Upper lobe of left lung (tissue), 6 donors: ENCODE measurements around the gene SDR9C7. TPM values are rescaled to one million over a fixed set of nuclear protein-coding genes. Genes with fewer than 3 reads are reported as not detected.
A peak's percentile ranks its signal among the peaks of the same experiment; 100 is the strongest.
"Not testable (repeated sequence)": the region's sequence is repeated elsewhere in the genome, so short reads cannot be mapped to it uniquely, and the experiment has no call there.

Experiments used
- ATAC-seq, 2 donors: fragments of 200-7000 bp; cut with Tn5 transposase; one replicate each; pipeline ENCODE4 v1.9.1; 2022; ENCODE audit warnings: mild to moderate bottlenecking in 2 of 2, moderate library complexity in 2 of 2; ENCODE audit not compliant: low FRiP score in 2 of 2
- DNase-seq, 2 donors: peaks; one replicate each; pipeline ENCODE4 v3.0.0-alpha.2; 2019 to 2020
- H3K27ac ChIP-seq, 4 donors: fragments of 200-600 bp; sonication (generic); one replicate each; pipeline ENCODE4 v1.5.1; 2016 to 2019
- H3K27me3 ChIP-seq, 4 donors: fragments of 200-600 bp; sonication (generic); one replicate each; pipeline ENCODE4 v1.5.1; 2017 to 2019
- H3K36me3 ChIP-seq, 4 donors: fragments of 200-600 bp; sonication (generic); one replicate each; pipeline ENCODE4 v1.5.1; 2016 to 2019
- H3K4me1 ChIP-seq, 4 donors: fragments of 200-600 bp; sonication (generic); one replicate each; pipeline ENCODE4 v1.5.1; 2018 to 2019
- H3K4me3 ChIP-seq, 4 donors: fragments of 200-600 bp; sonication (generic); one replicate each; pipeline ENCODE4 v1.5.1; 2017 to 2019; ENCODE audit warnings: mild to moderate bottlenecking in 2 of 4, moderate library complexity in 1 of 4
- H3K9me3 ChIP-seq, 4 donors: fragments of 200-600 bp; sonication (generic); one replicate each; pipeline ENCODE4 v1.5.1; 2018 to 2019
- EP300 ChIP-seq, 4 donors: sonication (generic); formaldehyde crosslinking; IDR thresholded peaks; one replicate each; pipeline ENCODE4 v1.5.1; 2017; ENCODE audit warnings: antibody characterized with exemption in 4 of 4, control low read depth in 2 of 4
- POLR2A ChIP-seq, 4 donors: fragments of 450-650 bp; IDR thresholded peaks; one replicate each; pipeline ENCODE4 v1.5.1; 2016 to 2017; ENCODE audit warnings: antibody characterized with exemption in 4 of 4, mild to moderate bottlenecking in 2 of 4
- POLR2AphosphoS5 ChIP-seq, 2 donors: sonication (generic); formaldehyde crosslinking; IDR thresholded peaks; one replicate each; pipeline ENCODE4 v1.5.1; 2017; ENCODE audit warnings: antibody characterized with exemption in 2 of 2
- WGBS, 2 donors: methylation state at CpG; one replicate each; pipeline ENCODE4 v1.1.5; 2017 to 2018; 5-methylcytosine and 5-hydroxymethylcytosine counted together
- total RNA-seq, 6 donors: library from RNA; depleted of rRNA in 4 of 6; stranded (reverse); fragments of >200 nt in 4 of 6; gene quantifications; one replicate each; pipeline versions ENCODE4 v1.1.0 to v1.2.1, GENCODE V29; 2016 to 2021
- TF ChIP-seq, protein P1 (sequence below), 6 experiments: fragments of 450-650 bp in 4 of 6; fragments of 200-600 bp in 2 of 6; sonication (generic) in 2 of 6; IDR thresholded peaks; one replicate each; pipeline ENCODE4 v1.5.1; 2016 to 2019; ENCODE audit warnings: antibody characterized with exemption in 6 of 6
- donor health status: DM: no; HTN: no; CAD: no; lungs with moderate emphysema.
- donor health status: DM: no; HTN: yes; CAD: no; lungs with severe emphysema.

SDR9C7 gene
- total RNA-seq, 6 donors from 2014 or later: not detected

GRCh38 chr12:56929780-56930179 lies 4.4 kb downstream of the SDR9C7 start:
- 90 to 95% methylated on average over 3 to 4 of the region's 4 CpGs for WGBS, 2 donors
- DNase-seq (no peak), ATAC-seq (no peak)
- Histone ChIP-seq H3K4me3 (no peak overlapping the region), H3K27ac (no peak overlapping the region), H3K9me3 (no peaks in the 10 kb centered on the region), H3K36me3 (no peaks in the 10 kb centered on the region), H3K27me3 (no peaks in the 10 kb centered on the region), H3K4me1 (peaks cover 15 to 23% (median 18%) of the 10 kb centered on the region in 4 donors)
- TF ChIP-seq POLR2A (IDR thresholded peaks at IDR 0.05) (no peak), POLR2AphosphoS5 (IDR thresholded peaks at IDR 0.05) (no peak), EP300 (IDR thresholded peaks at IDR 0.05) (no peak)
- TF ChIP-seq, protein P1, sequence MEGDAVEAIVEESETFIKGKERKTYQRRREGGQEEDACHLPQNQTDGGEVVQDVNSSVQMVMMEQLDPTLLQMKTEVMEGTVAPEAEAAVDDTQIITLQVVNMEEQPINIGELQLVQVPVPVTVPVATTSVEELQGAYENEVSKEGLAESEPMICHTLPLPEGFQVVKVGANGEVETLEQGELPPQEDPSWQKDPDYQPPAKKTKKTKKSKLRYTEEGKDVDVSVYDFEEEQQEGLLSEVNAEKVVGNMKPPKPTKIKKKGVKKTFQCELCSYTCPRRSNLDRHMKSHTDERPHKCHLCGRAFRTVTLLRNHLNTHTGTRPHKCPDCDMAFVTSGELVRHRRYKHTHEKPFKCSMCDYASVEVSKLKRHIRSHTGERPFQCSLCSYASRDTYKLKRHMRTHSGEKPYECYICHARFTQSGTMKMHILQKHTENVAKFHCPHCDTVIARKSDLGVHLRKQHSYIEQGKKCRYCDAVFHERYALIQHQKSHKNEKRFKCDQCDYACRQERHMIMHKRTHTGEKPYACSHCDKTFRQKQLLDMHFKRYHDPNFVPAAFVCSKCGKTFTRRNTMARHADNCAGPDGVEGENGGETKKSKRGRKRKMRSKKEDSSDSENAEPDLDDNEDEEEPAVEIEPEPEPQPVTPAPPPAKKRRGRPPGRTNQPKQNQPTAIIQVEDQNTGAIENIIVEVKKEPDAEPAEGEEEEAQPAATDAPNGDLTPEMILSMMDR (IDR thresholded peaks at IDR 0.05): no peak

DNA sequence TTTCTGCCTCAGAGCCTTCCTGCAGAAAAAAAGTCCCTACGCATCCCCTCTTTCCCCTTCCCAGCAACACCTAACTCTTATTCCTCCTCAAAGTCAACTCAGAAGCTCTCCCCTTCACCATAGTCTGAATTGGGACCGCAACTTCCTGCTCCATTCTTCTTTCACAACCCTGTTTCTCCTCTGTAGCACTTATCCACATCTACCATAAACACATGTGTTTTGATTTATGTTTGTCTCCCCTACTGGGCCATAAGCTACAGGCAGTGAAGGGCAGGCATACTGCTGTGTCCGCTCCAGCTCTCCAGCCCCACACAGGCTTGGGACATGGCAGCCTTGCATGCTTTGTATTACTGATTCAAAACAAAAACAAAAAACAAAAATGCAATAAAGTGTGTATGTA lies 5.9 kb downstream of the SDR9C7 start:
- Histone ChIP-seq H3K27me3 (no peaks in the 10 kb centered on the region), H3K36me3 (no peaks in the 10 kb centered on the region), H3K9me3 (no peaks in the 10 kb centered on the region), H3K4me1 (peaks cover 15 to 20% (median 17%) of the 10 kb centered on the region in 4 donors), H3K4me3 (no peak overlapping the region), H3K27ac (no peak overlapping the region)
- 56 to 67% methylated on average over 3 of the region's 3 CpGs for WGBS, 2 donors
- no peak for DNase-seq
- TF ChIP-seq POLR2A (IDR thresholded peaks at IDR 0.05) (no peak), POLR2AphosphoS5 (IDR thresholded peaks at IDR 0.05) (no peak), EP300 (IDR thresholded peaks at IDR 0.05) (no peak)
- TF ChIP-seq, protein P1 (IDR thresholded peaks at IDR 0.05): no peak
- ATAC-seq: no peak

DNA sequence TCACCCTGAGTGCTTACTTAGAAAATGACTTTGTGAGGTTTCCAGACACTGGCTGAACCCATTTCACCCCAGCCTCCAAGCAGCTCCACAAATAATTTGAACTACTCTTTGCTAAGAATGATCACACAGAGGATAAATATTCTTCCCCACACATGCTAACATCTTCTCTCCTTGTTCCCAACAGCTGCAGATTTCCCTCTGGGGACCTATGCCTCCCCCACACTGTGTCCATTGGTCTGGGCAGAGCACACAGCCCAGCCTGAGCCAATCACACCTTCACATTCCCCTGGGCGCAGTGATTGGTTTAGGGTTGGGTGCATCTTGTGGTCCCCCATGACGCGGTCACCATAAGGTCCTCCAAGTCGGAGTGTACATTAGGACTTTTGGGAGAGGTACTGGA lies 6.9 kb downstream of the SDR9C7 start:
- DNase-seq: no peak
- 82 to 92% methylated on average over 4 of the region's 4 CpGs for WGBS, 2 donors
- TF ChIP-seq EP300 (IDR thresholded peaks at IDR 0.05): no peak
- no peak for TF ChIP-seq POLR2A (IDR thresholded peaks at IDR 0.05)
- TF ChIP-seq, protein P1 (IDR thresholded peaks at IDR 0.05): no peak
- no peak for TF ChIP-seq POLR2AphosphoS5 (IDR thresholded peaks at IDR 0.05)
- Histone ChIP-seq H3K27me3 (no peaks in the 10 kb centered on the region), H3K27ac (no peak overlapping the region), H3K4me1 (peaks cover 6 to 10% (median 8%) of the 10 kb centered on the region in 4 donors), H3K36me3 (no peaks in the 10 kb centered on the region), H3K4me3 (no peak overlapping the region), H3K9me3 (no peaks in the 10 kb centered on the region)
- ATAC-seq: no peak

GRCh38 chr12:56922031-56922430 lies 12.2 kb downstream of the SDR9C7 start:
- Histone ChIP-seq H3K36me3 (no peaks in the 10 kb centered on the region), H3K9me3 (no peaks in the 10 kb centered on the region), H3K4me3 (no peak overlapping the region), H3K27ac (no peak overlapping the region), H3K27me3 (no peaks in the 10 kb centered on the region), H3K4me1 (no peaks in the 10 kb centered on the region)
- ATAC-seq (peak in 1 of 2 donors; percentile 23), DNase-seq (no peak)
- WGBS, 2 donors: 73 to 81% methylated on average over 1 of the region's 1 CpG
- no peak for TF ChIP-seq POLR2AphosphoS5 (IDR thresholded peaks at IDR 0.05)
- TF ChIP-seq, protein P1 (IDR thresholded peaks at IDR 0.05): no peak
- no peak for TF ChIP-seq EP300 (IDR thresholded peaks at IDR 0.05)
- no peak for TF ChIP-seq POLR2A (IDR thresholded peaks at IDR 0.05)

- no peak for DNase-seq
- H3K4me3 ChIP-seq: no peak overlapping the region
- H3K27me3 ChIP-seq: no peaks in the 10 kb centered on the region
- H3K27ac ChIP-seq: no peak overlapping the region
- no peaks in the 10 kb centered on the region for H3K36me3 ChIP-seq
- ATAC-seq: no peak
- 68 to 100% methylated on average over 1 of the region's 1 CpG for WGBS, 2 donors
- no peaks in the 10 kb centered on the region for H3K4me1 ChIP-seq
- H3K9me3 ChIP-seq: no peaks in the 10 kb centered on the region
- TF ChIP-seq, protein P1 (IDR thresholded peaks at IDR 0.05): no peak
- TF ChIP-seq POLR2AphosphoS5 (IDR thresholded peaks at IDR 0.05) (no peak), POLR2A (IDR thresholded peaks at IDR 0.05) (no peak), EP300 (IDR thresholded peaks at IDR 0.05) (no peak)
Observed at GRCh38 chr12:56921346-56921745, 12.9 kb downstream of the SDR9C7 start.

- not testable (repeated sequence) for ATAC-seq, H3K27me3 ChIP-seq, H3K36me3 ChIP-seq
Observed at GRCh38 chr12:56918139-56918538, 16.1 kb downstream of the SDR9C7 start.

More at GRCh38 chr12:56918139-56918538, 16.1 kb downstream of the SDR9C7 start:
- not testable (repeated sequence) for H3K9me3 ChIP-seq, H3K27ac ChIP-seq, DNase-seq, H3K4me1 ChIP-seq, H3K4me3 ChIP-seq
- 88 to 94% methylated on average over 3 of the region's 3 CpGs for WGBS, 2 donors
